ENCODE results near the gene CFAP46. TPM values are rescaled to one million over a fixed set of nuclear protein-coding genes. Genes with fewer than 3 reads are reported as not detected.

Gene CFAP46
- total and polyA plus RNA-seq, 2 experiments from 2014 or later = 3.1 to 5.4 TPM

- Mint-ChIP-seq H3K27ac (no peak overlapping the region), H3K9me3 (peaks cover 17% of the 10 kb centered on the region), H3K4me3 (no peak overlapping the region), H3K27me3 (ENCODE audit: insufficient read depth, low read depth, poor library complexity) (peaks cover 2% of the 10 kb centered on the region), H3K36me3 (ENCODE audit: low read depth) (peaks cover 6% of the 10 kb centered on the region; the same call in 2 of the 3 replicates), H3K4me1 (peaks cover 8% of the 10 kb centered on the region; the same call in 2 of the 3 replicates)
- Histone ChIP-seq H3K9me2 (ENCODE audit: insufficient read depth) (no peaks in the 10 kb centered on the region), H3K36me3 (ENCODE audit: insufficient read depth) (no peaks in the 10 kb centered on the region), H3K27me3 (ENCODE audit: insufficient read depth) (no peaks in the 10 kb centered on the region), H3K27ac (ENCODE audit: low read depth) (no peak overlapping the region), H4K20me1 (replicated peaks; ENCODE audit: insufficient read depth) (no peaks in the 10 kb centered on the region), H3F3A (replicated peaks; ENCODE audit: low read depth) (no peaks in the 10 kb centered on the region), H3K4me2 (no peak overlapping the region), H3K4me3 (no peak overlapping the region), H3K4me1 (ENCODE audit: insufficient read depth) (no peaks in the 10 kb centered on the region), H3K79me2 (replicated peaks; ENCODE audit: insufficient read depth) (no peaks in the 10 kb centered on the region), H2AFZ (no peak overlapping the region)
- DNase-seq (ENCODE audit: low spot score) = no peak
- ATAC-seq = no peak
- TF ChIP-seq, protein P1, sequence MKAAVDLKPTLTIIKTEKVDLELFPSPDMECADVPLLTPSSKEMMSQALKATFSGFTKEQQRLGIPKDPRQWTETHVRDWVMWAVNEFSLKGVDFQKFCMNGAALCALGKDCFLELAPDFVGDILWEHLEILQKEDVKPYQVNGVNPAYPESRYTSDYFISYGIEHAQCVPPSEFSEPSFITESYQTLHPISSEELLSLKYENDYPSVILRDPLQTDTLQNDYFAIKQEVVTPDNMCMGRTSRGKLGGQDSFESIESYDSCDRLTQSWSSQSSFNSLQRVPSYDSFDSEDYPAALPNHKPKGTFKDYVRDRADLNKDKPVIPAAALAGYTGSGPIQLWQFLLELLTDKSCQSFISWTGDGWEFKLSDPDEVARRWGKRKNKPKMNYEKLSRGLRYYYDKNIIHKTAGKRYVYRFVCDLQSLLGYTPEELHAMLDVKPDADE (IDR thresholded peaks at IDR 0.05) = no peak
- TF ChIP-seq STAT1 (IDR thresholded peaks at IDR 0.05; ENCODE audit: unreplicated experiment) = no peak
- no peak for TF ChIP-seq CREB1 (CRISPR knock-in tag; IDR thresholded peaks at IDR 0.05; ENCODE audit: low read depth)
- TF ChIP-seq EZH2 (IDR thresholded peaks at IDR 0.05; ENCODE audit: low read depth, unreplicated experiment) = no peak
- TF ChIP-seq, protein P2, sequence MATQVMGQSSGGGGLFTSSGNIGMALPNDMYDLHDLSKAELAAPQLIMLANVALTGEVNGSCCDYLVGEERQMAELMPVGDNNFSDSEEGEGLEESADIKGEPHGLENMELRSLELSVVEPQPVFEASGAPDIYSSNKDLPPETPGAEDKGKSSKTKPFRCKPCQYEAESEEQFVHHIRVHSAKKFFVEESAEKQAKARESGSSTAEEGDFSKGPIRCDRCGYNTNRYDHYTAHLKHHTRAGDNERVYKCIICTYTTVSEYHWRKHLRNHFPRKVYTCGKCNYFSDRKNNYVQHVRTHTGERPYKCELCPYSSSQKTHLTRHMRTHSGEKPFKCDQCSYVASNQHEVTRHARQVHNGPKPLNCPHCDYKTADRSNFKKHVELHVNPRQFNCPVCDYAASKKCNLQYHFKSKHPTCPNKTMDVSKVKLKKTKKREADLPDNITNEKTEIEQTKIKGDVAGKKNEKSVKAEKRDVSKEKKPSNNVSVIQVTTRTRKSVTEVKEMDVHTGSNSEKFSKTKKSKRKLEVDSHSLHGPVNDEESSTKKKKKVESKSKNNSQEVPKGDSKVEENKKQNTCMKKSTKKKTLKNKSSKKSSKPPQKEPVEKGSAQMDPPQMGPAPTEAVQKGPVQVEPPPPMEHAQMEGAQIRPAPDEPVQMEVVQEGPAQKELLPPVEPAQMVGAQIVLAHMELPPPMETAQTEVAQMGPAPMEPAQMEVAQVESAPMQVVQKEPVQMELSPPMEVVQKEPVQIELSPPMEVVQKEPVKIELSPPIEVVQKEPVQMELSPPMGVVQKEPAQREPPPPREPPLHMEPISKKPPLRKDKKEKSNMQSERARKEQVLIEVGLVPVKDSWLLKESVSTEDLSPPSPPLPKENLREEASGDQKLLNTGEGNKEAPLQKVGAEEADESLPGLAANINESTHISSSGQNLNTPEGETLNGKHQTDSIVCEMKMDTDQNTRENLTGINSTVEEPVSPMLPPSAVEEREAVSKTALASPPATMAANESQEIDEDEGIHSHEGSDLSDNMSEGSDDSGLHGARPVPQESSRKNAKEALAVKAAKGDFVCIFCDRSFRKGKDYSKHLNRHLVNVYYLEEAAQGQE (IDR thresholded peaks at IDR 0.05; ENCODE audit: unreplicated experiment) = no peak
- TF ChIP-seq ZNF114 (CRISPR knock-in tag; IDR thresholded peaks at IDR 0.05) = no peak
- TF ChIP-seq POLR2AphosphoS5 (IDR thresholded peaks at IDR 0.05; ENCODE audit: low read depth) = no peak
- no peak for TF ChIP-seq NANOG (IDR thresholded peaks at IDR 0.05; ENCODE audit: borderline replicate concordance)
- no peak for TF ChIP-seq ZNF331 (CRISPR knock-in tag; IDR thresholded peaks at IDR 0.05; ENCODE audit: low read depth)
- TF ChIP-seq ZNF462 (CRISPR knock-in tag; IDR thresholded peaks at IDR 0.05) = no peak
- no peak for TF ChIP-seq JUNB (IDR thresholded peaks at IDR 0.05; ENCODE audit: unreplicated experiment)
- TF ChIP-seq EZH2phosphoT487 (IDR thresholded peaks at IDR 0.05; ENCODE audit: unreplicated experiment) = no peak
- TF ChIP-seq, protein P3, sequence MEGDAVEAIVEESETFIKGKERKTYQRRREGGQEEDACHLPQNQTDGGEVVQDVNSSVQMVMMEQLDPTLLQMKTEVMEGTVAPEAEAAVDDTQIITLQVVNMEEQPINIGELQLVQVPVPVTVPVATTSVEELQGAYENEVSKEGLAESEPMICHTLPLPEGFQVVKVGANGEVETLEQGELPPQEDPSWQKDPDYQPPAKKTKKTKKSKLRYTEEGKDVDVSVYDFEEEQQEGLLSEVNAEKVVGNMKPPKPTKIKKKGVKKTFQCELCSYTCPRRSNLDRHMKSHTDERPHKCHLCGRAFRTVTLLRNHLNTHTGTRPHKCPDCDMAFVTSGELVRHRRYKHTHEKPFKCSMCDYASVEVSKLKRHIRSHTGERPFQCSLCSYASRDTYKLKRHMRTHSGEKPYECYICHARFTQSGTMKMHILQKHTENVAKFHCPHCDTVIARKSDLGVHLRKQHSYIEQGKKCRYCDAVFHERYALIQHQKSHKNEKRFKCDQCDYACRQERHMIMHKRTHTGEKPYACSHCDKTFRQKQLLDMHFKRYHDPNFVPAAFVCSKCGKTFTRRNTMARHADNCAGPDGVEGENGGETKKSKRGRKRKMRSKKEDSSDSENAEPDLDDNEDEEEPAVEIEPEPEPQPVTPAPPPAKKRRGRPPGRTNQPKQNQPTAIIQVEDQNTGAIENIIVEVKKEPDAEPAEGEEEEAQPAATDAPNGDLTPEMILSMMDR (conservative IDR thresholded peaks at IDR 0.05; ENCODE audit: low read depth in 2 of 2) = no peak
These were observed 95.0 kb downstream of the CFAP46 start for GRCh38 chr10:132847416-132847777.
